ENCODE data around the gene IRF1. TPM values are rescaled to one million over a fixed set of nuclear protein-coding genes. Genes with fewer than 3 reads are reported as not detected.

The IRF1 gene
- polyA plus RNA-seq, 4 donors = 51.7 to 80.5 (median 59.0) TPM

GRCh38 chr5:132498686-132499271 lies 8.2 kb upstream of the IRF1 start:
- Histone ChIP-seq H3K27ac (ENCODE audit: low read depth in 1 of 3, low read length in 2 of 3) (peak overlapping the region; percentile 98), H3K9me3 (ENCODE audit: control insufficient read depth in 2 of 2, insufficient read depth in 1 of 2, low read depth in 1 of 2, low read length in 1 of 2) (no peaks in the 10 kb centered on the region), H3K36me3 (ENCODE audit: control insufficient read depth in 3 of 3, insufficient read depth in 2 of 3, low read depth in 1 of 3, low read length in 3 of 3) (no peaks in the 10 kb centered on the region), H3K27me3 (ENCODE audit: control insufficient read depth in 3 of 3, insufficient read depth in 3 of 3, low read length in 3 of 3) (no peaks in the 10 kb centered on the region), H3K4me3 (ENCODE audit: low read depth in 1 of 3, low read length in 3 of 3) (no peak overlapping the region), H3K4me1 (ENCODE audit: control insufficient read depth in 3 of 3, insufficient read depth in 2 of 3, low read depth in 1 of 3, low read length in 2 of 3) (peaks cover 14 to 66% (median 21%) of the 10 kb centered on the region in 3 donors)
- DNase-seq (no peak), FAIRE-seq (no peak)
- 81 to 89% (median 88%) methylated on average over 4 of the region's 4 CpGs for WGBS, 3 donors

- Histone ChIP-seq H3K4me1 (ENCODE audit: control insufficient read depth in 3 of 3, insufficient read depth in 2 of 3, low read depth in 1 of 3, low read length in 2 of 3) (peaks cover 14 to 60% (median 19%) of the 10 kb centered on the region in 3 donors), H3K4me3 (ENCODE audit: low read depth in 1 of 3, low read length in 3 of 3) (no peak overlapping the region), H3K9me3 (ENCODE audit: control insufficient read depth in 2 of 2, insufficient read depth in 1 of 2, low read depth in 1 of 2, low read length in 1 of 2) (no peaks in the 10 kb centered on the region), H3K27me3 (ENCODE audit: control insufficient read depth in 3 of 3, insufficient read depth in 3 of 3, low read length in 3 of 3) (no peaks in the 10 kb centered on the region), H3K27ac (ENCODE audit: low read depth in 1 of 3, low read length in 2 of 3) (peak overlapping the region; percentile 98), H3K36me3 (ENCODE audit: control insufficient read depth in 3 of 3, insufficient read depth in 2 of 3, low read depth in 1 of 3, low read length in 3 of 3) (no peaks in the 10 kb centered on the region)
- FAIRE-seq (no peak), DNase-seq (no peak)
- 79 to 89% (median 82%) methylated on average over 3 of the region's 3 CpGs for WGBS, 3 donors
These were observed 7.6 kb upstream of the IRF1 start for GRCh38 chr5:132498152-132498551.

- 38 to 50% (median 44%) methylated on average over 6 of the region's 6 CpGs for WGBS, 3 donors
- H3K36me3 ChIP-seq (ENCODE audit: control insufficient read depth in 3 of 3, insufficient read depth in 2 of 3, low read depth in 1 of 3, low read length in 3 of 3) = no peaks in the 10 kb centered on the region
- peak overlapping the region; percentile 50 to 86 (median 68) for H3K4me3 ChIP-seq (ENCODE audit: low read depth in 1 of 3, low read length in 3 of 3)
- no peaks in the 10 kb centered on the region for H3K27me3 ChIP-seq (ENCODE audit: control insufficient read depth in 3 of 3, insufficient read depth in 3 of 3, low read length in 3 of 3)
- FAIRE-seq (no peak), DNase-seq (peak in 1 of 2 donors; percentile 67)
- H3K9me3 ChIP-seq (ENCODE audit: control insufficient read depth in 2 of 2, insufficient read depth in 1 of 2, low read depth in 1 of 2, low read length in 1 of 2) = no peaks in the 10 kb centered on the region
- peak overlapping the region; percentile 98 for H3K27ac ChIP-seq (ENCODE audit: low read depth in 1 of 3, low read length in 2 of 3)
- peaks cover 9 to 54% (median 17%) of the 10 kb centered on the region in 3 donors for H3K4me1 ChIP-seq (ENCODE audit: control insufficient read depth in 3 of 3, insufficient read depth in 2 of 3, low read depth in 1 of 3, low read length in 2 of 3)
These were observed 7.0 kb upstream of the IRF1 start for GRCh38 chr5:132497488-132497997.

GRCh38 chr5:132496631-132497487 lies 6.3 kb upstream of the IRF1 start:
- Histone ChIP-seq H3K9me3 (ENCODE audit: control insufficient read depth in 2 of 2, insufficient read depth in 1 of 2, low read depth in 1 of 2, low read length in 1 of 2) (no peaks in the 10 kb centered on the region), H3K27me3 (ENCODE audit: control insufficient read depth in 3 of 3, insufficient read depth in 3 of 3, low read length in 3 of 3) (no peaks in the 10 kb centered on the region), H3K27ac (ENCODE audit: low read depth in 1 of 3, low read length in 2 of 3) (peak overlapping the region; percentile 98), H3K4me1 (ENCODE audit: control insufficient read depth in 3 of 3, insufficient read depth in 2 of 3, low read depth in 1 of 3, low read length in 2 of 3) (peaks cover 12 to 53% (median 19%) of the 10 kb centered on the region in 3 donors), H3K36me3 (ENCODE audit: control insufficient read depth in 3 of 3, insufficient read depth in 2 of 3, low read depth in 1 of 3, low read length in 3 of 3) (no peaks in the 10 kb centered on the region), H3K4me3 (ENCODE audit: low read depth in 1 of 3, low read length in 3 of 3) (peak overlapping the region; percentile 50 to 86 (median 68))
- FAIRE-seq (no peak), DNase-seq (peak; percentile 86 to 96)
- 0 to 2% (median 2%) methylated on average over 49 to 62 of the region's 62 CpGs for WGBS, 3 donors

GRCh38 chr5:132496191-132496630 lies 5.6 kb upstream of the IRF1 start:
- peak; percentile 95 to 98 for DNase-seq
- H3K9me3 ChIP-seq (ENCODE audit: control insufficient read depth in 2 of 2, insufficient read depth in 1 of 2, low read depth in 1 of 2, low read length in 1 of 2) = no peaks in the 10 kb centered on the region
- no peaks in the 10 kb centered on the region for H3K36me3 ChIP-seq (ENCODE audit: control insufficient read depth in 3 of 3, insufficient read depth in 2 of 3, low read depth in 1 of 3, low read length in 3 of 3)
- WGBS, 3 donors = 0 to 1% (median 1%) methylated on average over 17 to 18 of the region's 18 CpGs
- peak overlapping the region; percentile 98 for H3K27ac ChIP-seq (ENCODE audit: low read depth in 1 of 3, low read length in 2 of 3)
- no peak for FAIRE-seq
- H3K27me3 ChIP-seq (ENCODE audit: control insufficient read depth in 3 of 3, insufficient read depth in 3 of 3, low read length in 3 of 3) = no peaks in the 10 kb centered on the region
- H3K4me3 ChIP-seq (ENCODE audit: low read depth in 1 of 3, low read length in 3 of 3) = peak overlapping the region; percentile 50 to 86 (median 68)
- H3K4me1 ChIP-seq (ENCODE audit: control insufficient read depth in 3 of 3, insufficient read depth in 2 of 3, low read depth in 1 of 3, low read length in 2 of 3) = peaks cover 16 to 53% (median 19%) of the 10 kb centered on the region in 3 donors

GRCh38 chr5:132495667-132496190 lies 5.2 kb upstream of the IRF1 start:
- peaks cover 15 to 51% (median 17%) of the 10 kb centered on the region in 3 donors for H3K4me1 ChIP-seq (ENCODE audit: control insufficient read depth in 3 of 3, insufficient read depth in 2 of 3, low read depth in 1 of 3, low read length in 2 of 3)
- no peak for FAIRE-seq

GRCh38 chr5:132493821-132494220 lies 3.2 kb upstream of the IRF1 start:
- H3K27me3 ChIP-seq (ENCODE audit: control insufficient read depth in 3 of 3, insufficient read depth in 3 of 3, low read length in 3 of 3) = no peaks in the 10 kb centered on the region
- no peak overlapping the region for H3K4me3 ChIP-seq (ENCODE audit: low read depth in 1 of 3, low read length in 3 of 3)
- H3K9me3 ChIP-seq (ENCODE audit: control insufficient read depth in 2 of 2, insufficient read depth in 1 of 2, low read depth in 1 of 2, low read length in 1 of 2) = no peaks in the 10 kb centered on the region
- H3K36me3 ChIP-seq (ENCODE audit: control insufficient read depth in 3 of 3, insufficient read depth in 2 of 3, low read depth in 1 of 3, low read length in 3 of 3) = peaks cover 0 to 12% (median 0%) of the 10 kb centered on the region in 3 donors
- H3K27ac ChIP-seq (ENCODE audit: low read depth in 1 of 3, low read length in 2 of 3) = peak overlapping the region in 1 of 3 donors; percentile 98
- H3K4me1 ChIP-seq (ENCODE audit: control insufficient read depth in 3 of 3, insufficient read depth in 2 of 3, low read depth in 1 of 3, low read length in 2 of 3) = peaks cover 8 to 36% (median 12%) of the 10 kb centered on the region in 3 donors
- DNase-seq (no peak), FAIRE-seq (no peak)
- 95 to 100% (median 97%) methylated on average over 2 of the region's 2 CpGs for WGBS, 3 donors

More at GRCh38 chr5:132495667-132496190, 5.2 kb upstream of the IRF1 start:
- Histone ChIP-seq H3K36me3 (ENCODE audit: control insufficient read depth in 3 of 3, insufficient read depth in 2 of 3, low read depth in 1 of 3, low read length in 3 of 3) (no peaks in the 10 kb centered on the region), H3K9me3 (ENCODE audit: control insufficient read depth in 2 of 2, insufficient read depth in 1 of 2, low read depth in 1 of 2, low read length in 1 of 2) (no peaks in the 10 kb centered on the region), H3K27ac (ENCODE audit: low read depth in 1 of 3, low read length in 2 of 3) (peak overlapping the region; percentile 98), H3K4me3 (ENCODE audit: low read depth in 1 of 3, low read length in 3 of 3) (peak overlapping the region; percentile 50 to 86 (median 68)), H3K27me3 (ENCODE audit: control insufficient read depth in 3 of 3, insufficient read depth in 3 of 3, low read length in 3 of 3) (no peaks in the 10 kb centered on the region)
- peak in 1 of 2 donors; percentile 92 for DNase-seq
- WGBS, 3 donors = 0 to 1% (median 0%) methylated on average over 20 to 30 of the region's 30 CpGs

GRCh38 chr5:132493241-132493640 lies 2.7 kb upstream of the IRF1 start:
- no peaks in the 10 kb centered on the region for H3K9me3 ChIP-seq (ENCODE audit: control insufficient read depth in 2 of 2, insufficient read depth in 1 of 2, low read depth in 1 of 2, low read length in 1 of 2)
- peaks cover 8 to 39% (median 11%) of the 10 kb centered on the region in 3 donors for H3K4me1 ChIP-seq (ENCODE audit: control insufficient read depth in 3 of 3, insufficient read depth in 2 of 3, low read depth in 1 of 3, low read length in 2 of 3)
- FAIRE-seq = no peak
- 93 to 96% (median 94%) methylated on average over 4 of the region's 4 CpGs for WGBS, 3 donors
- no peak overlapping the region for H3K4me3 ChIP-seq (ENCODE audit: low read depth in 1 of 3, low read length in 3 of 3)
- no peak for DNase-seq
- H3K36me3 ChIP-seq (ENCODE audit: control insufficient read depth in 3 of 3, insufficient read depth in 2 of 3, low read depth in 1 of 3, low read length in 3 of 3) = peaks cover 0 to 15% (median 0%) of the 10 kb centered on the region in 3 donors
- no peaks in the 10 kb centered on the region for H3K27me3 ChIP-seq (ENCODE audit: control insufficient read depth in 3 of 3, insufficient read depth in 3 of 3, low read length in 3 of 3)
- H3K27ac ChIP-seq (ENCODE audit: low read depth in 1 of 3, low read length in 2 of 3) = peak overlapping the region in 1 of 3 donors; percentile 52

Measured in small intestine (tissue), 7 donors.